Measurements from ENCODE around the gene UBL7.

Gene UBL7

GRCh38 chr15:74428970-74429780, 31.8 kb downstream of the UBL7 start:
- Histone ChIP-seq H3K27ac (ENCODE audit: low read depth, low read length) (no peak overlapping the region), H3K4me2 (ENCODE audit: low read depth, low read length, poor library complexity, severe bottlenecking) (no peak overlapping the region), H4K20me1 (ENCODE audit: low read depth, low read length) (no peaks in the 10 kb centered on the region), H3K4me3 (ENCODE audit: insufficient read depth, low read length, poor library complexity, severe bottlenecking) (no peak overlapping the region), H3K9ac (ENCODE audit: low read length) (no peak overlapping the region), H3K9me3 (ENCODE audit: insufficient read depth, low read length) (no peaks in the 10 kb centered on the region), H3K9me2 (replicated peaks; ENCODE audit: insufficient read depth, low read length) (no peaks in the 10 kb centered on the region), H3K27me3 (ENCODE audit: low read length) (no peaks in the 10 kb centered on the region), H2AFZ (ENCODE audit: low read depth, low read length, severe bottlenecking) (no peak overlapping the region), H3K36me3 (ENCODE audit: low read length) (no peaks in the 10 kb centered on the region), H3F3A (ENCODE audit: insufficient read depth) (no peaks in the 10 kb centered on the region), H3K79me2 (ENCODE audit: insufficient read depth, low read length) (no peaks in the 10 kb centered on the region)
- no peak for TF ChIP-seq EZH2phosphoT487 (conservative IDR thresholded peaks at IDR 0.05; ENCODE audit: low read length)

GRCh38 chr15:74428442-74428787, 32.5 kb downstream of the UBL7 start:
- Histone ChIP-seq H3K9me3 (ENCODE audit: insufficient read depth, low read length) (no peaks in the 10 kb centered on the region), H3K36me3 (ENCODE audit: low read length) (no peaks in the 10 kb centered on the region), H3F3A (ENCODE audit: insufficient read depth) (no peaks in the 10 kb centered on the region), H3K4me2 (ENCODE audit: low read depth, low read length, poor library complexity, severe bottlenecking) (no peak overlapping the region), H3K27ac (ENCODE audit: low read depth, low read length) (no peak overlapping the region), H4K20me1 (ENCODE audit: low read depth, low read length) (no peaks in the 10 kb centered on the region), H2AFZ (ENCODE audit: low read depth, low read length, severe bottlenecking) (no peak overlapping the region), H3K27me3 (ENCODE audit: low read length) (no peaks in the 10 kb centered on the region), H3K9ac (ENCODE audit: low read length) (no peak overlapping the region), H3K79me2 (ENCODE audit: insufficient read depth, low read length) (no peaks in the 10 kb centered on the region), H3K9me2 (replicated peaks; ENCODE audit: insufficient read depth, low read length) (no peaks in the 10 kb centered on the region), H3K4me3 (ENCODE audit: insufficient read depth, low read length, poor library complexity, severe bottlenecking) (no peak overlapping the region)
- no peak for TF ChIP-seq EZH2phosphoT487 (conservative IDR thresholded peaks at IDR 0.05; ENCODE audit: low read length)
- TF ChIP-seq CTCF (IDR thresholded peaks at IDR 0.05; ENCODE audit: insufficient read depth, low read length, poor library complexity, severe bottlenecking): no peak

GRCh38 chr15:74427607-74428441, 33.1 kb downstream of the UBL7 start:
- H2AFZ ChIP-seq (ENCODE audit: low read depth, low read length, severe bottlenecking): no peak overlapping the region
- no peaks in the 10 kb centered on the region for H3K36me3 ChIP-seq (ENCODE audit: low read length)
- H3K79me2 ChIP-seq (ENCODE audit: insufficient read depth, low read length): no peaks in the 10 kb centered on the region

More at GRCh38 chr15:74427607-74428441, 33.1 kb downstream of the UBL7 start:
- no peaks in the 10 kb centered on the region for H3F3A ChIP-seq (ENCODE audit: insufficient read depth)
- no peaks in the 10 kb centered on the region for H3K9me3 ChIP-seq (ENCODE audit: insufficient read depth, low read length)
- H3K9ac ChIP-seq (ENCODE audit: low read length): no peak overlapping the region
- H3K9me2 ChIP-seq (replicated peaks; ENCODE audit: insufficient read depth, low read length): no peaks in the 10 kb centered on the region
- no peak overlapping the region for H3K4me3 ChIP-seq (ENCODE audit: insufficient read depth, low read length, poor library complexity, severe bottlenecking)
- H3K27me3 ChIP-seq (ENCODE audit: low read length): no peaks in the 10 kb centered on the region
- H3K4me2 ChIP-seq (ENCODE audit: low read depth, low read length, poor library complexity, severe bottlenecking): no peak overlapping the region
- no peak overlapping the region for H3K27ac ChIP-seq (ENCODE audit: low read depth, low read length)
- H4K20me1 ChIP-seq (ENCODE audit: low read depth, low read length): no peaks in the 10 kb centered on the region
- TF ChIP-seq CTCF (IDR thresholded peaks at IDR 0.05; ENCODE audit: insufficient read depth, low read length, poor library complexity, severe bottlenecking) (no peak), EZH2phosphoT487 (conservative IDR thresholded peaks at IDR 0.05; ENCODE audit: low read length) (no peak)
